Measurements from ENCODE around the gene SLC27A4. TPM values are rescaled to one million over a fixed set of nuclear protein-coding genes. Genes with fewer than 3 reads are reported as not detected.
A peak's percentile ranks its signal among the peaks of the same experiment; 100 is the strongest.

The SLC27A4 gene
- total RNA-seq, 1 experiment from 2014 or later: 39.0 TPM

- DNase-seq: no peak
- Histone ChIP-seq H3K4me3 (ENCODE audit: insufficient read depth, low read depth, low read length) (no peak overlapping the region), H3K36me3 (replicated peaks; ENCODE audit: control insufficient read depth, insufficient read depth, low read length) (no peaks in the 10 kb centered on the region), H3K27me3 (ENCODE audit: control insufficient read depth, insufficient read depth, low read length) (peaks cover 19% of the 10 kb centered on the region)
Observed at GRCh38 chr9:128369024-128369706, 28.8 kb downstream of the SLC27A4 start.

- peak overlapping the region; percentile 61 for H3K4me3 ChIP-seq (ENCODE audit: insufficient read depth, low read depth, low read length)
- H3K27me3 ChIP-seq (ENCODE audit: control insufficient read depth, insufficient read depth, low read length): peaks cover 14% of the 10 kb centered on the region
- DNase-seq: no peak
- no peaks in the 10 kb centered on the region for H3K36me3 ChIP-seq (replicated peaks; ENCODE audit: control insufficient read depth, insufficient read depth, low read length)
Observed at GRCh38 chr9:128370367-128370751, 30.0 kb downstream of the SLC27A4 start.

GRCh38 chr9:128370752-128371629, 30.7 kb downstream of the SLC27A4 start, which contains the start of gene URM1:
Gene URM1 (plus strand): TSS chr9:128371374. CDS start chr9:128371381, 7 bp downstream.
- peaks cover 8% of the 10 kb centered on the region for H3K27me3 ChIP-seq (ENCODE audit: control insufficient read depth, insufficient read depth, low read length)
- peak within 1 kb of the TSS; percentile 61 for H3K4me3 ChIP-seq (ENCODE audit: insufficient read depth, low read depth, low read length)
- no peaks in the 10 kb centered on the region for H3K36me3 ChIP-seq (replicated peaks; ENCODE audit: control insufficient read depth, insufficient read depth, low read length)
- DNase-seq: peak; percentile 98

GRCh38 chr9:128371630-128372117, 31.3 kb downstream of the SLC27A4 start:
- Histone ChIP-seq H3K27me3 (ENCODE audit: control insufficient read depth, insufficient read depth, low read length) (peaks cover 4% of the 10 kb centered on the region), H3K4me3 (ENCODE audit: insufficient read depth, low read depth, low read length) (peak overlapping the region; percentile 61), H3K36me3 (replicated peaks; ENCODE audit: control insufficient read depth, insufficient read depth, low read length) (no peaks in the 10 kb centered on the region)
- DNase-seq: no peak

GRCh38 chr9:128372188-128372641, 31.9 kb downstream of the SLC27A4 start:
- Histone ChIP-seq H3K27me3 (ENCODE audit: control insufficient read depth, insufficient read depth, low read length) (no peaks in the 10 kb centered on the region; the same call in 1 of the 2 replicates), H3K4me3 (ENCODE audit: insufficient read depth, low read depth, low read length) (peak overlapping the region; percentile 61), H3K36me3 (replicated peaks; ENCODE audit: control insufficient read depth, insufficient read depth, low read length) (no peaks in the 10 kb centered on the region)
- DNase-seq: no peak

- Histone ChIP-seq H3K27me3 (ENCODE audit: control insufficient read depth, insufficient read depth, low read length) (no peaks in the 10 kb centered on the region; the same call in 1 of the 2 replicates), H3K4me3 (ENCODE audit: insufficient read depth, low read depth, low read length) (no peak overlapping the region), H3K36me3 (replicated peaks; ENCODE audit: control insufficient read depth, insufficient read depth, low read length) (no peaks in the 10 kb centered on the region)
- no peak for DNase-seq
Observed at GRCh38 chr9:128372784-128373183, 32.5 kb downstream of the SLC27A4 start.

GRCh38 chr9:128374221-128374675, 33.9 kb downstream of the SLC27A4 start:
- no peak overlapping the region for H3K4me3 ChIP-seq (ENCODE audit: insufficient read depth, low read depth, low read length)
- peaks cover 2% of the 10 kb centered on the region; the same call in 1 of the 2 replicates for H3K36me3 ChIP-seq (replicated peaks; ENCODE audit: control insufficient read depth, insufficient read depth, low read length)
- DNase-seq: no peak
- no peaks in the 10 kb centered on the region for H3K27me3 ChIP-seq (ENCODE audit: control insufficient read depth, insufficient read depth, low read length)

GRCh38 chr9:128375865-128376264, 35.5 kb downstream of the SLC27A4 start:
- Histone ChIP-seq H3K36me3 (replicated peaks; ENCODE audit: control insufficient read depth, insufficient read depth, low read length) (peaks cover 2% of the 10 kb centered on the region; the same call in 1 of the 2 replicates), H3K27me3 (ENCODE audit: control insufficient read depth, insufficient read depth, low read length) (no peaks in the 10 kb centered on the region), H3K4me3 (ENCODE audit: insufficient read depth, low read depth, low read length) (no peak overlapping the region)
- DNase-seq: no peak

- Histone ChIP-seq H3K27me3 (ENCODE audit: control insufficient read depth, insufficient read depth, low read length) (peaks cover 19% of the 10 kb centered on the region), H3K36me3 (replicated peaks; ENCODE audit: control insufficient read depth, insufficient read depth, low read length) (peaks cover 2% of the 10 kb centered on the region), H3K4me3 (ENCODE audit: insufficient read depth, low read depth, low read length) (no peak overlapping the region)
- no peak for DNase-seq
Observed at GRCh38 chr9:128382261-128382660, 41.9 kb downstream of the SLC27A4 start.

GRCh38 chr9:128383007-128383753, 42.9 kb downstream of the SLC27A4 start:
- peaks cover under 1% of the 10 kb centered on the region for H3K36me3 ChIP-seq (replicated peaks; ENCODE audit: control insufficient read depth, insufficient read depth, low read length)
- H3K4me3 ChIP-seq (ENCODE audit: insufficient read depth, low read depth, low read length): no peak overlapping the region
- H3K27me3 ChIP-seq (ENCODE audit: control insufficient read depth, insufficient read depth, low read length): peaks cover 19% of the 10 kb centered on the region
- peak; percentile 90 for DNase-seq

- H3K27me3 ChIP-seq (ENCODE audit: control insufficient read depth, insufficient read depth, low read length): peaks cover 23% of the 10 kb centered on the region
- peaks cover 3% of the 10 kb centered on the region for H3K36me3 ChIP-seq (replicated peaks; ENCODE audit: control insufficient read depth, insufficient read depth, low read length)
- DNase-seq: peak; percentile 39
- no peak overlapping the region for H3K4me3 ChIP-seq (ENCODE audit: insufficient read depth, low read depth, low read length)
Observed at GRCh38 chr9:128383791-128384190, 43.5 kb downstream of the SLC27A4 start.

- Histone ChIP-seq H3K36me3 (replicated peaks; ENCODE audit: control insufficient read depth, insufficient read depth, low read length) (peaks cover 3% of the 10 kb centered on the region), H3K27me3 (ENCODE audit: control insufficient read depth, insufficient read depth, low read length) (peaks cover 32% of the 10 kb centered on the region), H3K4me3 (ENCODE audit: insufficient read depth, low read depth, low read length) (no peak overlapping the region)
- DNase-seq: peak; percentile 31
Observed at GRCh38 chr9:128384801-128385495, 44.6 kb downstream of the SLC27A4 start.

GRCh38 chr9:128385496-128386460, 45.5 kb downstream of the SLC27A4 start:
- Histone ChIP-seq H3K4me3 (ENCODE audit: insufficient read depth, low read depth, low read length) (no peak overlapping the region), H3K27me3 (ENCODE audit: control insufficient read depth, insufficient read depth, low read length) (peaks cover 40% of the 10 kb centered on the region), H3K36me3 (replicated peaks; ENCODE audit: control insufficient read depth, insufficient read depth, low read length) (peaks cover 3% of the 10 kb centered on the region)
- DNase-seq: peak; percentile 78

All from H7 (cell line).